GM12892 (cell line): ENCODE measurements around the gene IGFBP7.

ENCODE experiments used
- POLR2A ChIP-seq: IDR thresholded peaks from 2 replicates; pipeline ENCODE4 v1.6.1; 2011; ENCODE audit warnings: low read depth, low read length, control low read depth
- POLR2AphosphoS5 ChIP-seq: IDR thresholded peaks from 2 replicates; pipeline ENCODE4 v1.6.1; 2011; ENCODE audit warnings: low read depth, low read length, control low read depth

GRCh38 chr4:57084360-57084759 lies 25.8 kb downstream of the IGFBP7 start:
- TF ChIP-seq POLR2AphosphoS5 (no peak), POLR2A (no peak)
